SK-N-SH (cell line): ENCODE data around the gene CCDC191. TPM values are rescaled to one million over a fixed set of nuclear protein-coding genes. Genes with fewer than 3 reads are reported as not detected.

Experiments used
- CHD2 ChIP-seq: fragments of 150-350 bp; IDR thresholded peaks from 2 replicates; pipeline ENCODE4 v1.6.1; 2018; ENCODE audit warnings: low read length; ENCODE audit not compliant: partially characterized antibody
- EP300 ChIP-seq, 2 experiments: IDR thresholded peaks; 2 replicates each; pipeline versions ENCODE4 v1.4.0 to v1.6.1; 2012; ENCODE audit warnings: borderline replicate concordance in 1 of 2, low read depth in 1 of 2, low read length in 1 of 2
- FOSL2 ChIP-seq: IDR thresholded peaks from 2 replicates; pipeline ENCODE4 v1.4.0; 2012; ENCODE audit warnings: low read depth, mild to moderate bottlenecking, moderate library complexity, borderline replicate concordance
- FOXJ3 ChIP-seq: sonication (generic); formaldehyde crosslinking; IDR thresholded peaks from 2 replicates; pipeline ENCODE4 v1.5.1; 2020; ENCODE audit warnings: mild to moderate bottlenecking, missing genetic modification reagents
- MEF2A ChIP-seq: IDR thresholded peaks from 2 replicates; pipeline ENCODE4 v1.4.0; 2012; ENCODE audit warnings: low read depth, borderline replicate concordance
- PBX3 ChIP-seq: IDR thresholded peaks from 2 replicates; pipeline ENCODE4; 2012
- RAD21 ChIP-seq: IDR thresholded peaks from 2 replicates; pipeline ENCODE4 v1.6.1; 2012; ENCODE audit warnings: mild to moderate bottlenecking, low read length
- RXRA ChIP-seq: IDR thresholded peaks from 2 replicates; pipeline ENCODE4 v1.4.0; 2012; ENCODE audit warnings: low read depth, mild to moderate bottlenecking, borderline replicate concordance
- TEAD4 ChIP-seq: IDR thresholded peaks from 2 replicates; pipeline ENCODE4 v1.4.0; 2012; ENCODE audit warnings: mild to moderate bottlenecking, borderline replicate concordance; ENCODE audit not compliant: insufficient read depth
- polyA plus RNA-seq, 3 experiments: library from polyadenylated mRNA; depleted of rRNA; stranded (reverse); fragments of >200 nt; gene quantifications; 2 replicates each; pipeline ENCODE4 v1.2.3, GENCODE V29; 2012

Gene CCDC191
- polyA plus RNA-seq, 1 of the 3 experiments (the other 2 are of a cell fraction): 3.1 TPM

GRCh38 chr3:113914646-113915045 is 141.7 kb downstream of the CCDC191 start (continued):
- TF ChIP-seq RXRA (no peak), EP300 (IDR thresholded peaks at IDR 0.05; ENCODE audit: borderline replicate concordance in 1 of 2, low read depth in 1 of 2, low read length in 1 of 2) (peak in 1 of 2 experiments; percentile 53; a peak in 1 of 4 replicates), PBX3 (peak; percentile 23), MEF2A (no peak), TEAD4 (peak; percentile 31; the same call in 1 of the 2 replicates), FOXJ3 (CRISPR knock-in tag) (no peak), CHD2 (no peak), FOSL2 (peak; percentile 73), RAD21 (no peak)

Other genes starting within 250 kb of the CCDC191 start
- gene GRAMD1C, start 217.7 kb downstream of the CCDC191 start, polyA plus RNA-seq (2012; rRNA removed): 1.2 and 1.3 TPM in 2 replicates
- 3.7 and 6.4 TPM in 2 replicates for gene ZDHHC23, start 108.5 kb downstream of the CCDC191 start, polyA plus RNA-seq (2012; rRNA removed)
- gene QTRT2, start 211 bp upstream of the CCDC191 start, polyA plus RNA-seq (2012; rRNA removed): 6.2 and 7.9 TPM in 2 replicates
- gene DRD3, start 122.5 kb upstream of the CCDC191 start, polyA plus RNA-seq (2012; rRNA removed): not detected in 2 replicates
- not detected in 2 replicates for gene ZNF80, start 181.1 kb upstream of the CCDC191 start, polyA plus RNA-seq (2012; rRNA removed)
- gene TIGIT, start 237.5 kb upstream of the CCDC191 start, polyA plus RNA-seq (2012; rRNA removed): not detected in 2 replicates